ENCODE results near the gene PDE6G. TPM values are rescaled to one million over a fixed set of nuclear protein-coding genes. Genes with fewer than 3 reads are reported as not detected.

Gene PDE6G
- 0.66 and 0.86 TPM in 2 replicates for total RNA-seq

DNA sequence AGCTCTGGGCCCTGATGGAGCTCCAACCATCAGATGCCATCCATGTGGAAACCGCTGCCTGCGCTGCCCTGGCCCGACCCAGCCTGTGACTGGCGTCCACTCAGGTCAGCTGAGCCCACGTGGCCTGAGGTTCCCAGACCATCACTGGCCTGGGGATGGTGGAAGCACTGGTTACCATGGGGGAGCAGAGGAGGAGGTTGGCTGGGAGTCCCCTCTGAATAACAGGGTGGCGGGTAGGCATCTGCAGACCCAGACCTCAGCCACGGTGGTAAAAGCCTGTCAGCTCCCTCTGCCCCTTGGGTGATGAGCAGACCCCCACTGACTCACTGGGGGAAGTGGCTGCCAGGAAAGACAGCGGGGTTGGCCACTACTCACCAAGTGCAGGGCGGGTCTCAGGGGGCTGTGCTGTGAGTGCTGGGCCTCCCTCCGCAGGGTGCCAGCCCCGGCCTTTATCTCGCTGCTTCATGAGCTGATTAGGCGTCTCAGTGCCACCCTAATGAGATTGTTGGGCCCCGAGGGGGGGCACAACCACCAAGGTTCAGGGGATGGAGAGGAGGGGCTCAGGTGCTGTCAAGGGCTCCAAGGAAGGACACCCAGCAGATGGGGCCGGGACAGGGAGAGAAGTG is at the start of gene PDE6G:
Gene PDE6G (minus strand): TSS at position 425 of the 626 bp plus-strand sequence. CDS start 3,237 bp downstream, outside the sequence.

DNA sequence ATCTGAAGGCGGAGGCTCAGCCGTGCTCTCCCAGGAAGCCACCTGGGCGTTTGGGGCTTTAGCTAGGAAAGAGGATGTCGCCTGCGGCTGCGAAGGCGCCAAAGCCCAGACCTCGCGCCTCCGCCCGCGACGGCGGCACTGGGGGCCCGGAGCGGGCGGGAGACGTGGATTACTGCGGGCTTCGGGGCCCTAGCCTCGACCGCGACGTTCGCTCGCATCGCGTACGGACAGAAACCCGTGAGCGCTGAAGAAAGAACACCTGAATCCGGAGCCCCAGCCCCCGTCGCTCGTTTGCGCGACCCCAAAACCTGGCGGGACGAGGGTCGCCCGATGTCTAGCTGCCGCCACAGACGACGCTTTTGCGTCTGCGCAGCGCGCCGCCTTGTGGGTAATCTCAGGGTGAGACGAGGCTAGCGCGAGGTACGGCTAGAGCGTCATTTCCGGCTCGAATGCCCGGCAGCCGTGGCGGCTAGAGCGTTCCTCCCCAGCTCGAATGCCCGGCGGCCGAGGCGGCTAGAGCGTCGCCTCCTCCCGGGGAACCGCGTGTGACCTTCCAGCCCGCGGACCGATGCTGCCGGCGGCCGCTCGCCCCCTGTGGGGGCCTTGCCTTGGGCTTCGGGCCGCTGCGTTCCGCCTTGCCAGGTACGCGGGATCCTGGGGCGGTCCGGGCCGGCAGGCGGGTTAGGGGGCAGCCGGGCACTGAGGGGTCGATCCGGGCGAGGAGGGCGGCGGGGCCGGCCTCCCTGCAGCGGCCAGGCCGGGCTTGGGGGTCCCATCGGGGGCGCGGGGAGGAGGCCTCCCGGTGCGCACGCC is 46.8 kb upstream of the PDE6G start, which contains the start of gene MRPL12:
Gene MRPL12 (plus strand): TSS at position 434 of the 813 bp plus-strand sequence. CDS start 135 bp downstream, at position 569.

DNA sequence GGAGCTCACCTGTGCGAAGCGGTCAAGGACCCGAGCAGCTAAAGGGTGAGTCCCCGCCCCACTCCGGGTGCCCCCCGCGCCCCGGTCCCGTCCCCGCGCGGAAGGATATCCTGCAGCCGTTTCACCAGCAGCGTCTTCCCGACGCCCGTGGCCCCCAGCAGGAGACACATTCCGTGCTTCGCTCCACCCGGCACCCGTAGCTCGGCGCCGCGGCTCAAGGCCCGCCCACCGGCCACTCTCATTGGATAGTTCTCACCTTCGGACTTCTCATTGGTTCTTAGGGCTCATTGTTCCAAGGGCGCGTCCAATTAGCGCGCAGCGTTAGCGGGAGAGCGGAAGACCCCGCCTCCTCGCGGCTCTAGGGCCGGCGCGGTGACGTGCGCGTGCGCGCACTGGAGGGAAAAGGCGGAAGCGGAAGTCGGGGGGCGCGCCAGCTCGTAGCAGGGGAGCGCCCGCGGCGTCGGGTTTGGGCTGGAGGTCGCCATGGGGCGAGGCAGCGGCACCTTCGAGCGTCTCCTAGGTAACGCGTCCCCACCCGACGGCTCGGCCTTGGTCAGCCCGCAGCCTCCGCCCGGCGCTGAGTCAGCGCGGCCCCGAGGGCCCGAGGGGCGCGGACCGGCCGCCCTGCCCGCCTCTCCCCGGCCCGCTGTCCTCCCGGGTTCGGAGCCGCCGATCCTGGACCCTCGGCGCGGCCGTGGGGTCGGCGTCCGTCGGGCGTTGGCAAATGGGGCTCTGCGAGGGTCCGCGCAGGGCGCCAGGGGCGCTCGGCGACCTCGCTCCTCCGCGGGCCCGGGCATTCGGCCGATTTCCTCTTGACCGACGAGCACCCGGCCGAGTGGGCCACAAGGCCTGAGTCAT is 27.5 kb upstream of the PDE6G start, which contains the start of the genes ARL16 and HGS:
Gene ARL16 (minus strand): TSS at position 214 of the 858 bp plus-strand sequence. CDS start 44 bp downstream, at position 170.
Gene HGS (plus strand): TSS at position 428 of the 858 bp plus-strand sequence. CDS start 56 bp downstream, at position 484.

DNA sequence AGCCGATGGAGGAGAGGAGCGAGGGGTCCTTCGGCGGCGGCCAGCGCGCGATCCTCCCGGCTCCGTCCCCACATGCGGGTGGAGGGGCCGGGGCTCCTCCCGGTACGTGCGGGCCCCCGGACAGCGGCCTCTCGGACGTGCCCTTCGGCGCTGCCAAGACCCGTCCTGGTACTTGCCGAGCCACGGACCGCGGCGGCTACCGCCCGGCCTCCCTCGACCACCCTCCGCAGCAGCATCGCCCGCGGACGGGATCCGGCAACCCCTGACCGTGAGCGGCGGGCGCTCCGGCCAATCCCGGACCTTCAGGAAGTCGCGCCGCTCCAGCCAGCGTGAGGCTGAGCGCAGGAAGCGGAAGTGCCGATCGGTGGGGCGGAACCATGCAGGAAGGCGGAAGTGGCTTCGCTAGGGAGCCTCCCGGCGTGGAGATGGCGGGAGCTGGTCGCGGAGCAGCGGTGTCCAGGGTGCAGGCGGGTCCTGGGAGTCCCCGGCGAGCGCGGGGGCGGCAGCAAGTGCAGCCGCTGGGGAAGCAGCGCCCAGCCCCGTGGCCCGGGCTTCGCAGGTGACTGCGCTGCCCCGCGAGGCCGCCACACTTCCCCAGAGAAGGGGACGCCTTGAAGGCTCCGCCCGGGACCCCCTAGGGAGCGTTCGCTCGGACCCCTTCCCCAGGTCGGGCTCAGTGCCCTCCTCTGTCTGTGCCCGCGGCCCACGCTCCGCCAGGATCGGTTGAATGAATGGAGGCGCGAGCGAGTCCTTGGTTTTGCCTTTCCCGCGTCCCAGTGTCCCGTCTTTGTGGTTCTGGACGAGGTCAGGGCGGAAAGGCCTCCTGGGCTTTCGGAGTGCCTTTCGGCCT is 10.2 kb upstream of the PDE6G start, which contains the start of the genes CCDC137 and OXLD1:
Gene CCDC137 (plus strand): TSS at position 396 of the 850 bp plus-strand sequence. CDS start 30 bp downstream, at position 426.
Gene OXLD1 (minus strand): TSS at position 264 of the 850 bp plus-strand sequence. CDS start 28 bp downstream, at position 236.

DNA sequence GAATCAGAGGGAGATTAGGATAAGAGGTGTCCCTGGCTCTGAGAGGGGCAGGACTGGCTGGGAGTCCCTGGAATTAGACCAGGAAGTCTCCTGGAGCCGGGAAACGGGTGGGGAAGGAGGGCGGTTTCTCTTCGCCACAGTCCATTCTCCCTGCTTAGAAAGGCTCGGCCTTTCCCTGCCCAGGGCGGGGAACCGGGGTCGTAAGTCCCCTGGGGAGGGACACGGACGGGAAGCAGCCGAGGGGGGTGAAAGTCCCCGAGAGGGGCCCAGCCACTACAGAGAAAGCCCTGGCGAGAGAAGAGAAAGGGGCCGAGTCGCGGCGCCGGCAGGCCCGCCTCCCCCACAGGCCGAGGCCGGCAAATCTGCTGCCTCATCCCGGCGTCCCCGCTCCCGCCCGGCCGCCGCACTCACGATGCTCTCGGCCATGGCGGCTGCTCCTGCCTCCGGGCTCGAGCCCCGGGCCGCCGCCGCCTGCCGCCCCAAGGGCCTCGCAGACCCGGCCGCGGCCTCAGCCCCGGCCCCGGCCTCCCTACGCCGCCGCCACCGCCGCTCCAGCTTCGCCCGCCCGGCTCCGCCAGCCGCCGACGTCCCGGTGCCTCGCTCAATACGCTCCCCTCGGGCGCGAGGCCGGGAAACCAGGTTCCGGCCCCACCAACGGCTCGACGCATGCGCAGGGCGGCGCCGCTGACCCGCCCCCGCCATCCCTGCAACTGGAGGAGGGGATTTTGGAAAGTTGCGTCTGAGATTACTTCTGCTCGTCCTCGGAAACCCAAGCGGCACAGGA is 19.6 kb downstream of the PDE6G start, which contains the start of the genes NPLOC4 and TSPAN10:
Gene NPLOC4 (minus strand): TSS at position 608 of the 784 bp plus-strand sequence. CDS start 182 bp downstream, at position 426.
Gene TSPAN10 (plus strand): TSS at position 692 of the 784 bp plus-strand sequence. CDS start 5,217 bp downstream, outside the sequence.

Small RNA genes within 50 kb of the gene (small RNA-seq; reads per million reads assigned to genes)
- gene MIR6786 = not detected

Other genes with a start within 250 kb of the PDE6G start
- 10,238 and 11,944 TPM in 2 replicates for gene ACTG1, start 143.7 kb downstream of the PDE6G start, total RNA-seq
- 0.43 and 0.53 TPM in 2 replicates for gene FSCN2, start 128.2 kb downstream of the PDE6G start, total RNA-seq
- gene FAAP100, start 104.2 kb downstream of the PDE6G start, total RNA-seq = 26.3 and 28.3 TPM in 2 replicates
- 99.7 and 104 TPM in 2 replicates for gene NPLOC4, start 19.4 kb downstream of the PDE6G start, total RNA-seq
- gene TSPAN10, start 19.3 kb downstream of the PDE6G start, total RNA-seq = 0.14 and 0.53 TPM in 2 replicates
- 23.5 and 26.4 TPM in 2 replicates for gene OXLD1, start 10.1 kb upstream of the PDE6G start, total RNA-seq
- gene CCDC137, start 10.2 kb upstream of the PDE6G start, total RNA-seq = 12.8 and 16.5 TPM in 2 replicates
- gene ARL16, start 27.3 kb upstream of the PDE6G start, total RNA-seq = 32.7 and 34.0 TPM in 2 replicates
- 102 and 120 TPM in 2 replicates for gene HGS, start 27.5 kb upstream of the PDE6G start, total RNA-seq
- 40.8 and 41.5 TPM in 2 replicates for gene MRPL12, start 46.8 kb upstream of the PDE6G start, total RNA-seq
- gene SLC25A10, start 55.7 kb upstream of the PDE6G start, total RNA-seq = 16.2 and 23.7 TPM in 2 replicates
- not detected in 2 replicates for gene GCGR, start 147.6 kb upstream of the PDE6G start, total RNA-seq
- gene MCRIP1, start 176.7 kb upstream of the PDE6G start, total RNA-seq = 57.1 and 68.8 TPM in 2 replicates
- gene PPP1R27, start 178.5 kb upstream of the PDE6G start, total RNA-seq = not detected in 2 replicates
- 824 and 903 TPM in 2 replicates for gene P4HB, start 204.0 kb upstream of the PDE6G start, total RNA-seq
- gene ARHGDIA, start 214.8 kb upstream of the PDE6G start, total RNA-seq = 229 and 236 TPM in 2 replicates
- 176 and 187 TPM in 2 replicates for gene ALYREF, start 235.0 kb upstream of the PDE6G start, total RNA-seq
- gene ANAPC11, start 235.2 kb upstream of the PDE6G start, total RNA-seq = 99.4 and 125 TPM in 2 replicates
- 0.13 and 0.22 TPM in 2 replicates for gene NPB, start 245.7 kb upstream of the PDE6G start, total RNA-seq

All from thoracic aorta endothelial cell (primary cell).